GM19023 (cell line): ENCODE data around the gene ADAMTS7.
"Not testable (repeated sequence)": the region's sequence is repeated elsewhere in the genome, so short reads cannot be mapped to it uniquely, and the experiment has no call there.

Experiments
- ATAC-seq: cut with Tn5 transposase; IDR thresholded peaks from one replicate; pipeline ENCODE4 v1.9.1; 2021; ENCODE audit warnings: mild to moderate bottlenecking, moderate library complexity; ENCODE audit not compliant: unreplicated experiment

Gene ADAMTS7

DNA sequence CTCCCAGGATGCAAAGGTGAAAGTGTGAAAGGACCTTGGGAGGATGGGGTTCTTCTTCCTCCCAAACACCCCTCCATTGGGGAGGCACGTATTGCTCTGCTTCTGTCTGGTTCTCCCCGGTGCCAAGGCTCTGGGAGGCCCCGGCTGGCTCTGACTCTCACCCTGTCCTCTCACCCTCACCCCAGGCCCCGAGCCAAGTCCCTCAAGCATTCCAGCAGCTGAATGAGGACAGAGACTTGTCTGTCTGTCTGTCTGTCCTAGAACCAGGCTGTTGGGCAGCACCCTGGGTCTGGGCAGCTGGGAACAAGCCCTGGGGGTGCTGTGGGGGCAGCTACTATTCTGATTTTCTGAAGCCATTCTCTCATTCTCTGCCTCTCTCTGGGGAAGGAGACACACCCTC is 29.9 kb downstream of the ADAMTS7 start:
- not testable (repeated sequence) for ATAC-seq

DNA sequence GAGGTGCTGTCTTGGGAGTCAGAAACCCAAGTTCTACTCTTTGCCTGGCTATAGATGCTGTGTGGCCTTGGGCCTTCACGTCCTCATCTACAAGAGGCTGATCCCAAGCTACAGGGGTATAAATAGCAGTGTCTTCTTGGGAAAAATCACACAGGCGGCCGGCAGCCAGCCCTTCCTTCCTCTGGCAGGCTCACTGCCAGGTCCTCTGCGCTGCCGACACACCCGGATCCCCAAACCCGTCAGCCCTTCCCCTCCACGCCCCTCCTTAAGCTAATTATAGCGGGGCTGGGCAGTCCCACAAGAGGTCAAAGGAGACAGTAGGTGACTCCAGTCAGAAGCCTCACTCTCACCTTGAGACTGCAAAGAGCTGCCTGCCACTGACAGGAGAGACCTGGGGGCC is 31.3 kb downstream of the ADAMTS7 start:
- not testable (repeated sequence) for ATAC-seq

DNA sequence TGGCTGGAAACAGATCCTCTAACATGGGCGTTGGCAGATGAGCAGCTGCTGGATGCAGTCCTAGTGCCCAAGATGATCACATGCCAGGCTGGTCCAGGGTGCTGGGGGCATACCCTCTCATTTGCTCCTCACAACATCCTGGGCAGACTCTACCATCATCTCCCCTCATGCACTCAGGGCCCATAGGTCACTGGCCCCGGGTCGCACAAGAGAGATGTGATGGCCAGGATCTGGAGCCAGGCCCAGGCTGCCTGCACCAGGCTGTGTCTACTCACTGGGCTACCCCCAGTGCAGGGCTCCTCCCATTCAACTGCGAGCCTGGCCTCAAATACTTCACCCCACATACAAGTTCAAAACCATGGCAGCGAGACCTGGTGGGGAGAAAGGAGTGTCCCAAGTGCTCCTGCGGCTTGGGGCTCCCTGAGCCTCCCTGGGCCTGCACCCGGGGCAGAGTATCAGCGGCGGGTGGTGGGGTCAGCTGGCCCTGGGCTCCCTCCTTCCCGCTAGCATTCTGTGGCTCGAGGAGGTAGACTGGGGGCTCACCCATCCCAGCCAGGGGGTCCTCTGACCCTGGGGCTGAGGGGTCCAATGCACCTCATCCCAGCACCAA is 32.0 kb downstream of the ADAMTS7 start:
- not testable (repeated sequence) for ATAC-seq

DNA sequence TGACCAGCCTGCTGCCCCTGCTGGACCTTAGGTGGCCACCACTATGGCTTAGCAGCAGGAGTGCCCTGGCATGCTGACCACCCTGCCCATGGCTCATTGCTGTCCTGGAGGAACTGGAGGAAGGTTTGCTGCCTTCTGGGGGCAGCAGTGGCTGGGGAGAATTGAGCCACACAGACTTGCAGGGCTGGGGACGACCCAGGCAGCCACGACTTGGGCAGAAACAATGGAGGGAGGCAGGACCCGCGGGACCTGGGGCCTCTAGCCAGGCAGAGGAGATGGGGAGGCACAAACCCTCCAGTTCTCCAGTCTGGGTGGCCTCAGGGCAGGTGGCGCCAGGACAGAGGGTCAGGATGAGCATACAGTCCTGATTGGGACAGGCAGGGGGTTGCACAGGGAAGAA is 32.8 kb downstream of the ADAMTS7 start:
- no peak for ATAC-seq

DNA sequence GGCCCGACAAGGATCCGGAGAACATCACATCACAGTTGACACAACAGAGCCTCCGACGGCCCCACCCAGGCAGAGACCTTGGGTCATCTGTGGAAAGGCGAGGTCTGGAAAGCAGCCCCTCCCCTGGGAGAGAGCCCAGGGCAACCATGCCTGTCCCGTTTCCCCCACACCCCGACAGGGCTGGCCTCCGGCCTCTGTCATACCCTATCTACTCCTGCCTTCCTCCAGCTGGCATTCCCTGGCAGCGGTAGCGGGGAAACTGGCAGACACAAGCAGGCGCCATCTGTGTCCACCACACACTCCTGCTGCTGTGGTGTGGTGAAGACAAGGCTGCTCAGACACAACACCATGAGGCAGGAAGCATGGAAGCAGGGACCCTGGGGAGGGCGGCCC is 33.3 kb downstream of the ADAMTS7 start:
- ATAC-seq: not testable (repeated sequence)

DNA sequence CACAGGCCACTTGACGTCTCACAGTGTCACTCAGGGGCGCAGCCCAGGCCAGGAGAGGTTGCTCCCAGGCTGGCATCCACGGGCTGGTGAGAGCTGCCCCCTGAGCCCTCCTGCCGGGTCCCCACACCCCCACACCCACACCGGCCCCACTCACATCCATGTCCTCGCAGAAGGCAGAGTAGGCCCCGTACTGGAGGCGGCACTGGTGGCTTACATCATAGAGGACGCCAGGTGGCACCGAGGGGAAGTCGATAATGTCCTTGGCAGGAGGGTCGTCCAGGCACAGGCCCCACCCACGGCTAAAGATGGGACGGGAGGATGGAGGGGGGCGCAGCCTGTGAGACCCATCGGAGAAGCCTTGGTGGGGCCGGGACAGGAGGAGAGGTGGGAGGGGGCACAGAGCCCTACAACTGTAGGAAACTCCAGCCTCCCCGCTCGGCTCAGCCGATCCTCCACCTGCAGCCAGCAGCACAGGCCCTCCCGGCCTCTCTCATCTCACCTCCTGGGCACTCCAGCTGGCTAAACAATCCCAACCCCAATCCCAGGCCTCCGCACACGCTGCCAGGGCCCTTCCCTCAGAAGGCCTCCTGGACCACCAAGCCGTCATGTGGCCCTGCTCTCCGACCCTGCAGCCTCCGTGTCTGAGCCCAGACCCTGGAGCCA is 33.8 kb downstream of the ADAMTS7 start:
- ATAC-seq: not testable (repeated sequence)

DNA sequence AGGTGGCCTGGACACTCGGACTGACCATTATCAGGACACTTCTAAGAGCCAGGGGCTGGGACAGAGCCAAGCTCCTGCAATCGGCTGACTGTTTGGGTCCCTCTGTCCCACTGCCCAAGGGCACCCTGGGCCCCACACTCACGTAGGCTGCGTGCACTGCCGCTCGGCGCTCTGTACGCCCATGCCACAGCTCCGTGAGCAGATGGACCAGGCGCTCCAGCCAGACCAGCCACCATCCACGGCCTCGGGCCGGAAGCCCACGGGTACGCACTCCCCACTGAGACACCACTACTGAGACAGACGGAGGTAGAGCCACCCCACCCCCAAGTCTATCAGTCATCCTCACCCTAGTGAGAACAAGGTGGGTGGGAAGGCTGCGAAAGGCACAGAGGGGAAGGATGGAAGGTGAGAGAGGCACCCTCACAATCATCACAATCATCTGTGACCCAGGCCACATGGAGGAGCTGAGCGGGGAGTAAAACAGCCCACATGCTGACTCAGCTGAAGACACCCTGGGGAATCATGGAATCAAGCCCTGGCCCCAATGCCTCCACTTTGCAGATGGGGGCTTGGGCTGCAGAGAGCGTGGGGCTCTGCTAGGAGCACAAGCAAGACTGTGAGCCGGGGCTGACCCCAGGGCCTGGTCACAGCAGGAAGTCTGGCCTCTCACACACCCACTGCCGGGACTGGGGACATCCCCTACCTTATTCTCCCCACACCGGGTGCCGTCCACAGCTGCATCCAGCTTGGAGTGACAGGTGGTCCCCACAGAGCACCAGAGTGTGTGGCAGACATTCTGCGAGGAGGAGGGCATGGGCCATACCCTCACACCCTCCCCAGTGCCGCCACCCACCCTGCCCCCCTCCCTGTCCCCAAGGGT is 35.0 kb downstream of the ADAMTS7 start:
- ATAC-seq: not testable (repeated sequence)

DNA sequence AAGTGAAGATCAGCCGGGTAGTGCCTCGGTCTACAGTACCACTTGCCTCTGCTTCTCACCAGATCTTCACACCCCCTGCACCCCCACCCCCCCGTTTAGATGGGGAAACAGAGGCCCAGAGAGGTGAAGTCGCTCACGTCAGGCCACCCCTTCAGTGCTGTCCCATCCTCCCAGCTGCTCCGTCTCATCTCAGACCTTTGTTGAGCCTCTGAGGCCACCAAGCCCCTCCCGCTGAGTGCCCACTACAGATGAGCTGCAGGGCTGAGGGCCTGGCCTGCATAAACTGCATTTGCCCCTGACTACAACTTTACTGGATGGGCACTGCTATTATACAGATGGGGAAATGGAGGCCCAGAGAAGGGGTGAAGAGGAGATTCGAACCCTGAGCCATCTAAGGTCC is 35.8 kb downstream of the ADAMTS7 start:
- ATAC-seq: no peak

DNA sequence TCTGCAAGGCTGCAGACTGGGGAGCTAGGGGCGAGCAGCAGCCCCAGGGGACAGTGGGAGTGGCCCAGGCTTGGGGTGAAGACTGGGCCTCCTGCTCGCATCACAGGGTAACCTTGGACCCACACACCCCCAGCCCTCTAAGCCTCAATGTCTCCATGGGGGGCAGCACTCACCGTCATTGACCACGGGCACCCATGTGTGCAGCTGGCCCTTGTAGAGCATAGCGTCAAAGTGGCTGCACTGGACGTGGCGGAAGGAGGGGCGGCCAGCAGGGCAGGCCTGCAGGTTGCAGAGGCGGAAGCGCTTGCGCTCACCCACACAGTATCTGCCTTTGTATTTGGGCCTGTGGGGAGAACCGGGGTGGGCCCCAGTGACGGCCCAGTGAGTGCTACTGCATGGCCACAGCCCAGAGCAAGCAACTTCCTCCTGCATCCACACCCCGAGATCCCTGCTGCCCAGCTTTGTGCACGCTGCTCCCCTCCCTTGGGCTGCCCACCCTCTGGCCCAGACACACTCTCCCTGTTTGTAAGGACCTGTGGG is 36.7 kb downstream of the ADAMTS7 start:
- not testable (repeated sequence) for ATAC-seq

DNA sequence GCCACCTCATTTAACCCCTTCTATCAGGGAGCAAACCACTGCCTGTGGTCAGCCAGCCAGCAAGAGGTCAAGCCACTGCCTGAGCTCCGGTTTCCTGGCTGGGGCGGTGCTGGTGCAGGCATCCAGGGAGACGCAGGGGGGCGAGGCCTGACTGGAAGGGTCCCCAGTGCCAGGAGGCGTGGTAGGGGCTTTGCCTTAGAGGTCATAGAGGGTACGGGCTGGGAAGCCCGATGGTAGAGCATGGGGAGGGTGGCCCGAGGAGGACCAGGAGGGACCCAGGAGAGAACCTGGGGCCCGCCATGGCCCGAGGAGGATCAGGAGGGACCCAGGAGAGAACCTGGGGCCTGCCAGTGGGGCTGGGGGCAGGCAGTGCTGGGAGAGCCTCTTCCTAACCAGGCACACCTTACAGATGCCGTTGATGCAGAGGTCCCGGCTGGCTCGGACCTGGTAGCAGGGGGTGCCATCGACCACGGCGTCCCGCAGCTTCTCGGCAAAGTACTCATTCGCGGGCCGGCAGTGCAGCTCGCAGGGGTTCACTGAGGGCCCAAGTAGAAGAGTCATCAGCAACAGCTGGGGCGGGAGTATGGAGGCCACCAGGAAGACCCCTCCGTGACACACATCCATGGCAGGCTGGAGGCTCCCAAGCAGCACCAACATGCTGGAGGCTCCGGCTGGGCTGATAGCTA is 37.4 kb downstream of the ADAMTS7 start:
- ATAC-seq: not testable (repeated sequence)

DNA sequence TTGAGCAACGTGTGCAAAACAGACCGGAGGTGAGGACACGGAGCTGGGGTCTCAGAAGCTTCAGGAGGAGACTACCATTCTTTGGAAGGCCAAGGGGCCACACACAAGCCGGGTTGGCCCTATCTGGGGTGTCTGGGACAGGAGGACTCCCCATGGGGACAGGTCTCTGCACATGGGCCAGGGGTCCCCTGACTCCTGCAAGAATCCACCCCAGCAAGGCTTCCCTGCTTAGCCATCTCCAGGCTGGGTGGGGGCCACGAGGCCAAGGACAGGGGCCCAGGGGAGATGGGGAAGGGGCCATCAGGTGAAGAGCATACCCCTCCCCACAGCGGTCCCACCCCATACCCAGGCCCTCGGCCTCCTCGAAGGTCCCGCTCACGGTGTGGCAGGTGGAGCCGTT is 38.5 kb downstream of the ADAMTS7 start:
- no peak for ATAC-seq

DNA sequence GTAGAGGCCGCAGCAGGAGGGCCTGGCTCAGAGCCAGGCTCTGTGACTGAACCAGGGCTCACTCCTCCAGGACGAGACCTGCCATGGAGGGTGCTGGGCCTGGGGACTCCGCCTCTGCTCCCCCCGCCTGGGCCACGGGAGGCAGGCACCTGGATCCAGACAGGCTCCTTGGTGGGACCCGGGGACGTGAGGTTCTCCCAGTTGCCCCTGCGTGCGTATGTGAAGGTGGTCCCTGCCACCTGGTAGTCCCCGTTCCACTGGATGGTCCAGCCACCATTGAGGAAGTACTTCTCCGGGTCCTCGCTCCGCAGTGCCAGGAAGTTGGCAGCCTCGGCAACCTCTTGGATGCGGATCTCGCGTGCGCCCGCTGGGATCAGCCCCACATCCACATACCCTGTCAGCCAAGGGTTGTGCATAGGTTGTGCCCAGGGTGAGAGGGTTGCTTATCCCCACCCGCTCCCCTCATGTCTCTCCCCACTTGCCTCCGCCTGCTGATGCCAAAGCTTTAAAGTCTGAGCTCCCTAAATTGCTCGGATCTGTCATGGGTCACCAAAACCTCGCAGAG is 39.7 kb downstream of the ADAMTS7 start:
- ATAC-seq: not testable (repeated sequence)

DNA sequence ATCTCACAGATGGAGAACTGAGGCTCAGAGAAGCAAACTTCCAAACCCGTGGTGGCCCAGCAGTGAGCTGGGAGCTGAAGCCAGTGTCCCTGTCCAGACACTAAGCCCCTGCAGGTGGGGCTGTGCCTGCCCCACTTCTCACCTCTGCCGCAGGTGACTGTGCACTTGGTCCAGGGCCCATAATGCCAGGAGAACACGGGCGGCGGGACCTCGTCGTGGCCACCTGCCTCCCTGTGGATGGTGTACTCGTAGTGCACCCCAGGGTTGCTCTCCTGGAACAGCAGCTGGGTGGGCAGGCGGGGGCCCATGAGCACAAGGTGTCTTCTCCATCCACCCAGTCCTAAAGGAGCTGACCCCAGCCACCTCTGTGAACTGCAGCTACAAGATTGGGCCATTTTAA is 40.2 kb downstream of the ADAMTS7 start:
- ATAC-seq: not testable (repeated sequence)

DNA sequence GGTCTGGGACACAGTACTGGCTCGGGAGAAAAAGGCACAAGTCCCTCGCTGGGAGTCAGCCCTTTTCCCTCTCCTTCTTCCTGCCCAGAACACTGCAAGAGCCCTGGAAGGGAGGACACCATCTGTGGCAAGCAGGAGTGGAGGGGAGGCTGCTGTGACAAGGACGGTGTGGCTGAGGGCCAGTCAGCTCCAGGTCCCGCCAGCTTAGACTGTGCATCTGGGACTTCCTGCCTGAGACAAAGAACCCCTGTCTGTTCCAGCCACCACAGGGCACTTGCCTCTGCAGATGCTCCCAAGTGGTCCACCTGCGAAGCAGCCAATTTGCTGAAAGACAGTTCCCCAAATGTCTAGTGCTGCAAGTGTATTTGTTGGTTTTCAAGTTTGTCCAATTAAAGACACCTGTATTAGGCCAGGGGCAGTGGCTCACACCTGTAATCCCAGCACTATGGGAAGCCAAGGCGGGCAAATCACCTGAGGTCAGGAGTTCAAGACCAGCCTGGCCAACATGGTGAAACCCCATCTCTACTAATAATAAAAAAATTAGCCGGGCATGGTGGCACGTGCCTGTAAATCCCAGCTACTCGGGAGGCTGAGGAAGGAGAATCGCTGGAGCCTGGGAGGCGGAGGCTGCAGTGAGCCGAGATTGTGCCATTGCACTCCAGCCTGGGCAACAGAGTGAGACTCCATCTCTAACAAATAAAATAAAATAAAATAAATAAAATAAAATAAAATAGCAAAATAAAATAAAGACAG is 41.6 kb downstream of the ADAMTS7 start:
- not testable (repeated sequence) for ATAC-seq

DNA sequence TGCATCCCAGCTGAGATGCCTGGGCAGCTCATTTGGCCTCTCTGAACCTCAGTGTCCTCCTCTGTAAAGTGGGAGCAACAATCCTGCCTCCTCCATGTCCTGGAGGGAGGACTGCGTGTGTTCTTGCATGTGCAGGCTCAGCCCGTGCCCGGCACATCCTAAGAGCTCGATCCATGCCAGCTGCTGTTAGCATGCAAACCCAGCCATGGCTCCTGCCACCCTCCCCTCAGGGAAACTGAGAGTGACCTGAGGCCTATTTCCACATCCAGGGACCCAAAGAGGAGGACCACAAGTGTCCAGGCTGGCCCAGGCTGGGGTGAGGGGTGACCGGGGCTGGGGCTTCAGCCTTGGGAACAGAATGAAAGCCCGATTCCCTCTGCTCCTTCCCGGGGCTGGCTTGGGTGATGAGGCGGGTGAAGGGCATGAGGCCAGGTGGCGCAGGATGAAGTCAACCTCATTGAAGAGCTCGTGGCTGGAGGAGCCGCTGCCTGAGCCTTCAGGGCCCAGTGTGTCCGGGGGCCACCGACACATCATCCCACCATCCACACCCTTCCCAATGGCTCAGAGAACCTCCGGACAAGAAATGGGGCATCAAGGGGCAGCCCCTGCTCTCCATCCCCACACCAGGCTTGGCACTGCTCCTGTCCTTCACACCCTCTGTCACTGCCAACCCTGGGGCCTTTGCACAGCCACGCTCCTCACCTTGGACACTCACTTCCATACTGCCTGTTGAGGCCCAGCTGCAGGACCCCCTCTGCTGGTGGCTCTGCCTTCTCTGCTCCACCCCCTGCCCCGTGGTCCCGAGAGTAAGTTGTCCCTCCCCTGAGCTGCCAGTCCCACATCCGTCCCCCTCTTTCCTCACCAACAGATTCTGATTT is 42.5 kb downstream of the ADAMTS7 start:
- ATAC-seq: no peak

DNA sequence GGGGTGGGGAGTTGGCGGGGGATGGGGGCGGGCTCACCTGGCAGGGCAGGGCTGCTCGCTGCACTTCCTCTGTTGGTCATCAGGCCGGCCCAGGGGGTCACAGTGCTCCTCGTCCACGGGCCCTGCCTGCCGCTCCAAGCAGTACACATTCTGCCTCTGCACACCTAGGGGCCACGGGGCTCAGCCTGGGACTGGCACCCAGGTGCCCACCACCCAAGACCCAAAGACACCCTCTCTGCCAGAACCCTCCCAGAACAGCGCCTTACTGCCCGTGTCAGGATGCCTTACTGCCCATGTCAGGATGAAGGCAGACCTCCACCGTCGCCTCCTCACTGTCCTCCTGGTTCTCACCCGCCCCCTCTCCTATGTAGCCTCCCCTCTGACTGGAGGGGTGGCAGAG is 43.2 kb downstream of the ADAMTS7 start:
- no peak for ATAC-seq

DNA sequence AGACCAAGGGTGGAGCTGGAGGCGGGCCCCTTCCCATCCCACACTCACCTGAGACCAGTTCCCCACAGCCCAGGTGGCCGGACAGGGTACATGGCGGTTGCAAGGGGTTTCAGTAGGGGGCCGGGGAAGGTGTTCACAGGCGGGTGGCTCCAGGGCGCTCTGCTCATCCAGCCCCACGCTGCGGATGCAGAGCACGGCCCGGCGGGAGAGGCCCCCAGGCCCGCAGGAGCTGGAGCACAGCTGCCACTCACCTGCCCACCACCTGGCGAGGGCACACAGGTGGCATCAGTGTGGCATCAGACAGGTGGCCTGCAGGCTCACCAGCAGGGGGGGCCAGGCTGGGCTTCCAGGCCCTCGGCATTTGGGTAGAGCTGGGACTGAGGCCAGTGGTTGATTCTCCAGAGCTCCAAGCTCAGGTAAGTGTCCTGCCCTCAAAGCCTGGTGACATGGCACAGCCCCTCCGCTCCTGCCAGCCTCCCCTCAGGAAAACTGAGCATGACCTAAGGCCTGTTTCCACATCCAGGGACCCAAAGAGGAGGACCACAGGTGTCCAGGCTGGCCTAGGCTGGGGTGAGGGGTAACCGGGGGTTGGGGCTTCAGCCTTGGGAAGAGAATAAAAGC is 43.8 kb downstream of the ADAMTS7 start:
- no peak for ATAC-seq

DNA sequence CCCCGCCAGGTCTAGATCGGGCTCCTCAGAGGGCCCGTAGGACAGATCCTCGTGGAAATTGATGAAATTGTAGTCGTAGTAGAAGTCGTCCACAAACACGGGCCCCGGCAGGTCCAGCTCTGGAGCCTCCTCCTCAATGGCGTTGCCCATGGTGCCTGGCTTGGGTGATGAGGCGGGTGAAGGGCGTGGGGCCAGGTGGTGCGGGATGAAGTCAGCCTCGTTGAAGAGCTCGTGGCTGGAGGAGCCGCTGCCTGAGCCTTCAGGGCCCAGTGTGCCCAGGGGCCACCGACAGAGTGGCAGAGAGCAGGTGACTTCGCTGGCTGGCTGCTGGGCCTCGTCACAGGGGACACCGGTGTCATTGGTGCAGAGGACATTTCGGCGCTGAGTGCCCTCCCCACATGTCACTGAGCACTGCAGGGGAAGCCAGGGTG is 44.6 kb downstream of the ADAMTS7 start:
- ATAC-seq: not testable (repeated sequence)
